IPS DF 19.7 (cell line): ENCODE results near the gene SLC27A3.

Experiments used
- DNase-seq: peaks from one replicate; pipeline ENCODE4 v3.0.0-alpha.2; 2013; ENCODE audit warnings: low read depth, low spot score

Gene SLC27A3, protein sequence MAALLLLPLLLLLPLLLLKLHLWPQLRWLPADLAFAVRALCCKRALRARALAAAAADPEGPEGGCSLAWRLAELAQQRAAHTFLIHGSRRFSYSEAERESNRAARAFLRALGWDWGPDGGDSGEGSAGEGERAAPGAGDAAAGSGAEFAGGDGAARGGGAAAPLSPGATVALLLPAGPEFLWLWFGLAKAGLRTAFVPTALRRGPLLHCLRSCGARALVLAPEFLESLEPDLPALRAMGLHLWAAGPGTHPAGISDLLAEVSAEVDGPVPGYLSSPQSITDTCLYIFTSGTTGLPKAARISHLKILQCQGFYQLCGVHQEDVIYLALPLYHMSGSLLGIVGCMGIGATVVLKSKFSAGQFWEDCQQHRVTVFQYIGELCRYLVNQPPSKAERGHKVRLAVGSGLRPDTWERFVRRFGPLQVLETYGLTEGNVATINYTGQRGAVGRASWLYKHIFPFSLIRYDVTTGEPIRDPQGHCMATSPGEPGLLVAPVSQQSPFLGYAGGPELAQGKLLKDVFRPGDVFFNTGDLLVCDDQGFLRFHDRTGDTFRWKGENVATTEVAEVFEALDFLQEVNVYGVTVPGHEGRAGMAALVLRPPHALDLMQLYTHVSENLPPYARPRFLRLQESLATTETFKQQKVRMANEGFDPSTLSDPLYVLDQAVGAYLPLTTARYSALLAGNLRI

GRCh38 chr1:153774780-153775457, at the start of gene SLC27A3:
SLC27A3 (plus strand) TSS chr1:153775407; CDS start chr1:153775498, 91 bp downstream.
- DNase-seq = no peak

GRCh38 chr1:153727463-153728304, 47.5 kb upstream of the SLC27A3 start, which contains the start of gene INTS3:
INTS3 (plus strand) TSS chr1:153728050; CDS start chr1:153728635, 585 bp downstream.
- DNase-seq = peak; percentile 100

DNA sequence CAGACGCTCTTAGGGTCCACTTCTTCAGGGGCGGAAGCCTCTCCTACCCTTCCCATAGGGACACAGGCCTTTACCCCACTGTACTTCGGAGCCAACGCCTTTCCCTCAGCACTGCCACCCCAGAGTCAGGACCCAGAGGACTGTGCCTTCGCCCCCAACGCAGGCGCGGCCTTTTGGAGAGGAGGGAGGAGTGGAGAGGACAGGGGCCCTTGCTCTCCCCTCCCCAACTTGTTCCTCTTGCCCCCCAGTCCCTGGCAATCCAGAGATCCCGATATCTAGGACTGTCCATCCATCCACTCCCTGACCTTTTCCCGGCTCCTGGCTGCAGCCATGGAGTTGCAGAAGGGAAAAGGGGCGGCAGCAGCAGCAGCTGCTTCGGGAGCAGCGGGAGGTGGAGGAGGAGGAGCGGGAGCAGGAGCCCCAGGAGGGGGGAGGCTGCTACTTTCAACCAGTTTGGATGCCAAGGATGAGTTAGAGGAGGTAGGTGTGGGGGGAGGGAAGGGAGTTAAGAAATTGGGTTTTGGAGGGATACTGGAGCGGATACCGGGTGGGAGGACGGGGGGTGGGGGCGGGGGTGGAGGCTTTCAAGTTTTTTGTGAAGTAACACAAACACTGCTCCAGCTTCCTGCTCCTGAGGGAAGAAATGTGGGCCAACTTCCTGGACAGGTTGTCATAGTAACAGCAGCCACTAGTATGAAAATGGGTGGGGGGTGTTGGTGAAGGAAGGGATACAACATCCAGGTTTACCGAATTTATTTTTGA, 46.7 kb upstream of the SLC27A3 start:
- no peak for DNase-seq

DNA sequence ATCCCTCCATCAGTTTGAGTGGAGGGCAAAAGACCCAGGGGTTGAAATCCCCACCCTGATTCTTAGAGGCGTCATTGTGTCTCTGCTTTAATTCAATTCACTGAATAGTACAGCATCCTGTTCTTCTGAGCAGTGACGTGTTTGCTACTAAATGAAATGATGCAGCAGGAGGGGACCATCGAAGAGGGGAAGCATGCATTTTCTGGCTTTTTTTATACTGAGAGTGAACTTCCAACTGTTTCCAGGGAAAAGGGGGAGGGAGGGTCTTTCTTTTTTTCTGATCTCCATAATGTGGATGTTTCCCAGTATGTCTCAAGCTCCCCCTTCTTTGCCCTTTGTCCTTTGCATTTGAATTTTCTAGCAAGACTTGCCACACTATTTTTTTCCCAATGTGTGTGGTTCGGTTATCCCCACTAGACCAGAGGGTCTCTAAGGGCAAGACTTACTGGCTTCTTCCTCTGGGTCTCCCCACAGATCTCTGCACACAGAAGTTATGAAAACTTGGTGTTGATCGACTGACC, 44.7 kb upstream of the SLC27A3 start:
- no peak for DNase-seq

DNA sequence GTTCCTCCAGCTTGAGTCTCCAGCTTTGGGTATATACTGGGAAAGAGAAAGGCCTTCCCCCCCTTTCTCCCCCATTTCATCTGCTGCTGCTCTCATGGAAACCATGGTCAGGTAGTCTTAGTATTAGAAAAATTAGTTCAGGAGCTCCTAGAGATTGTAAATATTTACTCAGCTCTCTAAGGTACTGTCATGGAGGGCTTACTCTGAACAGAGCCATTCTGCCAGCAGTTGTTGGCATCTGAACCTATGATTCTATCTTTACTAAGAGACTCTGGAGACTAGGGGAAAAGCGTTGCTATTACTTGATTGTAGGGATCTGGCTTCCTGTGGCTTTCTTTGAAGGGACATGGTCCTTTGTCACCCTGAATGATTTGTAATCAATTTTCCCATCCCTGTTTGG, 41.2 kb upstream of the SLC27A3 start:
- DNase-seq = no peak

DNA sequence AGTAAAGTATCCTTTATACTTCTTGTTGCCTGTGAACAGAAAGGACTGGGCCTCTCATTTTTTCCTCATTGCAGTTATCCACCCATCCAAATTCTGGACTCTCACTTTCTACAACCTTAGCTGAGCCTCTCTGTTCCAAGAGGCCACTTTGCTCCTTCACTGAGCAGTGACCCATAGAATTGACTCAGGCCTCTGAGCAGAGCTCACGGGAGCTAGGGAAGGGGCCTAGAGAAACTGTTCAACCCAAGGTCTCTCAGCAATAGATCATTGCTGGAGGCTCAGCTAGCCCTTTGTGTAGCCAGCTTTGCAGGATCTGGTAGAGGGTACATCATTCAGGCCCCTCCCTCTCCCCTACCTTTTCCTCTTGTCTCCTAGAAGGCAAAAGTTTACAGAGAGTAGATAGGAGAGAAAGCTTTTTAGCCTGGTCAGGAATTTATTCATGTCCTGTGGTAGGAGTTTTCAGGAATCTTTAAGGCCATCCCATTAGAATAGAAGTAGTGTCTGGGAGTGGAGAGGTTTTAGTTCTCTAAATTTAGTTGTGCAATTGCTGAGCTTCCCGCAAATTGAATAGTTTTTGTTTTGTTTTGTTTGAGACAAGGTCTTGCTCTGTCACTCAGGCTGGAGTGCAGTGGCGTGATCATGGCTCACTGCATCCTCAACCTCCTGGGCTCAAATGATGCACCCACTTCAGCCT, 40.7 kb upstream of the SLC27A3 start:
- DNase-seq = no peak

GRCh38 chr1:153735090-153735420, 40.2 kb upstream of the SLC27A3 start:
- DNase-seq = no peak

DNA sequence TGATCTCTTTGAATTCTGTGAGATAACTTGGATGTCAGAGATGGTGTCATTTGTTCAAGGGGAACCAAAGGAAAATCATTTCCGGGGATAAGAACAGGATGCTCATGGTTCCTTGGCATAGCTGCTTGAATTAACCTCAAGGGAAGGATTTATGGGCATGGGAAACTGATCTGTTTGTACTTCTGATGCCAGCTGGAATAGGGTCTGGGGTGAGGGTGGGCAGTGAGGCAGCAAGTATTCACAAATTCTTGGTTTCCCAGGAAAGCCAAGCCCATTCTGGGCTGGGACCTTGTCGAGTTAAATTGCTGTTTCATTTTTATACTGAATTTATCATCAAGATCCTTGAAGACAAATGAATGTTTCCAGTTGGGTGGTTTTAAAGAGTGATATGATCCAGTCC, 33.2 kb upstream of the SLC27A3 start:
- DNase-seq = no peak

- DNase-seq = no peak
Observed at GRCh38 chr1:153742411-153743142, 32.6 kb upstream of the SLC27A3 start.

GRCh38 chr1:153745417-153745816, 29.8 kb upstream of the SLC27A3 start:
- DNase-seq = peak; percentile 84

- no peak for DNase-seq
Observed at GRCh38 chr1:153746174-153746573, 29.0 kb upstream of the SLC27A3 start.

DNA sequence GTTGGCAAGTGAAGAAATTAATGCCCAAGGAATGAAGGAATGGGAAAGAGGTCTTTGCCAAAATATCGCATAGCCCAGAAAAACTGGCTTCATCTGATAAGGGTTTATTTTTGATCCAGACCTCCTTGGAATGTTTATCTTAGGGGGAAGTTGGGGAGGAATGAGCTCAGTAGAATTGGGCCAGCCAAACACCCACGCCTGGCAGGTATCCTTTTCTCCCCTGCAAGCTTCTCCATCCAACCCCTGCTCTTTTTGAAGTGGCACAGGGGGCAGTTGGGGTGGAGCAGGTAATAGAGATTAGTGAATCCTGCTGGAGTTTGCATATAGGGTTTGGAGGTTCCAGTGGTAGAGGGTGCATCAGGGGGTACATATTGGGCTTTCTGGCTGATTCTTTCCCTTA, 26.3 kb upstream of the SLC27A3 start:
- no peak for DNase-seq

GRCh38 chr1:153749408-153750005, 25.7 kb upstream of the SLC27A3 start:
- DNase-seq = no peak

DNA sequence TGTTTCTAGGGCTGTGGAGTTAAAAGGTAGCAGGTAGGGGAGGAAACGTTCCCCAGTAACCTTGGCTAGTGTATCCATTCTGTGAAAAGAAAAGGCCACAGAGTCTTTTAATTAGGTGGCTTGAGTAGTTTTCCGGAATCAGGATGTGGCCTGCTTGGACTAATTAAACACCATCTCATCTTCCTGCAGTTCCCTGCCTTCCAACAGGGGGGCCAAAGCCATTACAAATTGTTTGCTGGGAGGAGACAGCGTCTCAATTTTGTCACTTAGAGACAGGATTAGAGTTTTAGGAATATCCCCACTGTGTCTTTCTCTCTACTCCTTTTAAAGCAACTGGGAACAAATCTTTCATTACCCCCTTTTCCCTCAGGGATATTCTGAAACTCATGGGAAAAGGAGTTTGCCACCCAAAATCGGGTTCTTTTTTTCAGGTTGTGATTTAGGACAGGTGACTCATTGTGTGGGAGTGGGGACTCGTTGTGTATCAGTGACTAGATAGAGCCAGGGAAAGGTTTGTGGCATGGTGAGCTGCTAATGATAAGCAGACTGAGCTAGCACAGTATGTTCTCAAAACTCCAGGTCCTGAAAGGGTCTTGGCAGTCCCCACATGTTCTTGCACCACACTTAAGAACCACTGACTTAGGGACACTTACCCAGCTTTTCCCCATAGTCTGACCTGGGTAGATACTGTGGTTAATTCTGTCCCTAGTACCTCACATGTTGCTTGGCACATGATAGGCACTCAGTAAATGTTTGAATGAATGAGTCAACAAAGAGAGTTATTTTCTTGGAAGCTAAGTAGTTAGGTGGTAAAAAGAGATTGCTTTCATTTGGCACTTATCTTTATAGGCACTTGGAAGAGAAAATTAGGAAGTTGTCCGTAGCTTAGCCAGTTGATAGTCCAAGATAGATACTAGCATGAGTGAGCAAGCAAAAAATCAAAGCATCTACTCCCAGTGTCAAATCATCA, 24.9 kb upstream of the SLC27A3 start:
- no peak for DNase-seq

GRCh38 chr1:153752072-153752471, 23.1 kb upstream of the SLC27A3 start:
- DNase-seq = no peak

GRCh38 chr1:153752571-153753195, 22.5 kb upstream of the SLC27A3 start:
- no peak for DNase-seq

DNA sequence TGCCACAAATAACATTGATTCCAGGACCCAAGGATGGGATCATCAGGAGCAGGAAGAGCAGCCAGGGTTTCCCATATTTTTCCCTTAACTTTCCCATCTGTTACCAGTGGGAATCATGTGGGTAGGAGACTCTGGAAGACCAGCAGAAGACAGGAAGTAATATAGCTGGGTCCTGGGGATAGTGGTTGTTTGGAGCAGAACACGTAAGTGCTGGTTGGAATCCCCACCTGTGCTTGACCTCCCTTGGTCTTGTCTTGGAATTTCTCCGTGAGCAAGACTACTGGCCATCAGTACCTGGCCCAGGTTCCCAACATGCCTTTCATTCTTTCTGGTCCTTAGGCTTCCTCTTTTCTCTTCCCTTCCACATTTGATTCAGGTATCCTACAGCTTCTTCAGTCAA, 20.9 kb upstream of the SLC27A3 start:
- no peak for DNase-seq
